SJCRH30 (cell line): Measurements from ENCODE around the gene UBR4. TPM values are rescaled to one million over a fixed set of nuclear protein-coding genes. Genes with fewer than 3 reads are reported as not detected.

Source experiments
- DNase-seq, 2 experiments: peaks; one replicate each; pipeline ENCODE4 v3.0.0-alpha.2; 2015 to 2020
- H3K27ac ChIP-seq: fragments of 250-450 bp; sonication (Bioruptor Pico); 2 replicates; pipeline ENCODE4 v1.5.1; 2020; ENCODE audit warnings: mild to moderate bottlenecking, moderate library complexity
- H3K27me3 ChIP-seq: fragments of 250-450 bp; sonication (Bioruptor Pico); 2 replicates; pipeline ENCODE4 v1.5.1; 2020; ENCODE audit warnings: mild to moderate bottlenecking, moderate library complexity
- H3K36me3 ChIP-seq: fragments of 250-450 bp; sonication (Bioruptor Pico); 2 replicates; pipeline ENCODE4 v1.5.1; 2020; ENCODE audit warnings: mild to moderate bottlenecking, moderate library complexity
- H3K4me1 ChIP-seq: fragments of 250-450 bp; sonication (Bioruptor Pico); 2 replicates; pipeline ENCODE4 v1.5.1; 2020; ENCODE audit warnings: mild to moderate bottlenecking, moderate library complexity
- H3K4me3 ChIP-seq: fragments of 250-450 bp; sonication (Bioruptor Pico); 2 replicates; pipeline ENCODE4 v1.5.1; 2020; ENCODE audit warnings: mild to moderate bottlenecking, moderate library complexity
- H3K9me3 ChIP-seq: fragments of 250-450 bp; sonication (Bioruptor Pico); replicated peaks from 2 replicates; pipeline ENCODE4 v1.5.1; 2020; ENCODE audit warnings: mild to moderate bottlenecking, moderate library complexity
- total RNA-seq: library from RNA; depleted of rRNA; stranded (reverse); fragments of >200 nt; shearing (Covaris generic); gene quantifications from 2 replicates; pipeline ENCODE4 v1.2.3, GENCODE V29; 2014

The UBR4 gene
- total RNA-seq, 1 experiment from 2014 or later = 96.7 TPM

DNA sequence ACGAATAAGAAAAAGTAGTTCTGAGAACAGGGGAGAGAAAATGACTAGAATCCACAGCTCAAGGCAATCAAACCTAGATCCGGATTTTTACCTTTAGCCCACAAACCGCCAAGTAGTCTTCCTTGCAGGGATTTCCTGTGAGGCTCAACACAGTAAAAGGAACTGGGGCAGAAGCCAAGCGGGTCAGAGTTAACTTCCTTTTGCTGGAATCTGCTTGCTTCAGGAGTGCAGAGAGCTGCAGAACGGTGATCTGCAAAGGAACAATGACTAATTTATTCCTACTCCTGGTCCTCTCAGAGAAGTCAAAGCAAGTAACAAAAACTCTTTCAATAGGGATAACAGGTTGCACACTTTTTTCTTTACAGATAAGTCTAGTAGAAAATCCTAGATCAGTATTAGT is 53.4 kb downstream of the UBR4 start:
- Histone ChIP-seq H3K4me1 (no peaks in the 10 kb centered on the region), H3K36me3 (peaks cover 96% of the 10 kb centered on the region), H3K9me3 (no peaks in the 10 kb centered on the region), H3K27me3 (no peaks in the 10 kb centered on the region), H3K27ac (no peak overlapping the region), H3K4me3 (no peak overlapping the region)
- DNase-seq = no peak

DNA sequence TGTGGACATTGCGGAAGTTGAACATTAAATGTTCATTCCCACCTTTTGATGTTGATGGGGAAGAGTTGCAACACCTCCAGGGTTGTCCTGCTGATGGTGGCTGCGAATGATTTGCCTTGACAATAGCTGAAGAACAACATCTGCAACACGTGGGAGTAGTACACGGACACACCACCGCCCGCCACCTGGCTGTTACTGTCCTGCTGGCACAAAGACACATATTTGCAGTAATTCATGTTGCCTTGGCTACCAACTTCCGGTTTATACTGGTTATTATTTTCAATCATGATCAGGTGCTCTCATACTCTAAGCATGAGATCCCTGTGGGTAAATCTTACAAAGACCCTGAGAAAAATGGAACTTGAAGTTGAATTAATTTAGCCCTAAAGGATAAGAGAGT is 55.2 kb downstream of the UBR4 start:
- Histone ChIP-seq H3K36me3 (peaks cover 96% of the 10 kb centered on the region), H3K27me3 (no peaks in the 10 kb centered on the region), H3K4me1 (no peaks in the 10 kb centered on the region), H3K4me3 (no peak overlapping the region), H3K9me3 (no peaks in the 10 kb centered on the region), H3K27ac (no peak overlapping the region)
- no peak for DNase-seq

DNA sequence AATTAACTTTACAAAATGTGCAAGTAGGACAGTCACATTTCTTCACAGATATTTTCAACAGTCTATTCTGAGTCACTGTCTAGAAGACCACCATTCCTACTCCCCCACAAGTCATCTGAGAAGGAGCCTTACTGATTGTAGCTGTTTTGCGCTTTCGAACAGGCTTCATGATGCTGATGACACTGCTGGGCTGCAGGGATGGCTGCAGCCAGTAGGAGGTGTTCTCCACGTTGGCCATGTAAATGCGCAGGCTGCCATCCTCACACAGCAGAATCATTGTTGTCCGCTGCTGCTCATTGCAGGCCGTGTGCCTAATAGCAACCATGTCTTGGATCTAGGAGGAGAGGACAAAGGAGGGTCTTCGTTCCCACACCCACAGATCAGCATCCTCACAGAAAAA is 56.9 kb downstream of the UBR4 start:
- no peaks in the 10 kb centered on the region for H3K4me1 ChIP-seq
- DNase-seq = no peak
- H3K36me3 ChIP-seq = peaks cover 96% of the 10 kb centered on the region

DNA sequence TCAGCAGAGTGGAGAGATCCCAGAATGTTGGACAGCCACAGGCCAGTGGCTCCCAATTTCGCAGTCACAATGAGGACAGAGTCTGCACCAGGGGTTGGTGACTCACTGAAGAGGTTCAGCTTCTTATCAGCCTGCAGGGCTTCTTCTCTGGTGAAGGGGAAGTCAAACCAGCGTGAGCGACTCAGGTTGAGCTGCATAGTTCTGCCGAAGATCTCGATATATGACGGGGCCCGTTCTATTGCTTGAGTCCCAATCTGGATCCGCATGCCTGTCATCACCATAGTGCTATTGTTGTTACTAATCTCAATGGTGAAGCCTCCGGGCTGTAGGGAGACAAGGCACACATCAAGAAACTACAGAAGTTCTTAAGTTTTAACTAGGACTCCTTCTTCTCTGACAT is 58.5 kb downstream of the UBR4 start:
- Histone ChIP-seq H3K27ac (no peak overlapping the region), H3K27me3 (no peaks in the 10 kb centered on the region), H3K4me3 (no peak overlapping the region), H3K9me3 (no peaks in the 10 kb centered on the region), H3K36me3 (peaks cover 97% of the 10 kb centered on the region), H3K4me1 (no peaks in the 10 kb centered on the region)
- DNase-seq = no peak

More for the DNA sequence above, 56.9 kb downstream of the UBR4 start:
- no peak overlapping the region for H3K4me3 ChIP-seq
- no peaks in the 10 kb centered on the region for H3K9me3 ChIP-seq
- H3K27me3 ChIP-seq = no peaks in the 10 kb centered on the region
- H3K27ac ChIP-seq = no peak overlapping the region

DNA sequence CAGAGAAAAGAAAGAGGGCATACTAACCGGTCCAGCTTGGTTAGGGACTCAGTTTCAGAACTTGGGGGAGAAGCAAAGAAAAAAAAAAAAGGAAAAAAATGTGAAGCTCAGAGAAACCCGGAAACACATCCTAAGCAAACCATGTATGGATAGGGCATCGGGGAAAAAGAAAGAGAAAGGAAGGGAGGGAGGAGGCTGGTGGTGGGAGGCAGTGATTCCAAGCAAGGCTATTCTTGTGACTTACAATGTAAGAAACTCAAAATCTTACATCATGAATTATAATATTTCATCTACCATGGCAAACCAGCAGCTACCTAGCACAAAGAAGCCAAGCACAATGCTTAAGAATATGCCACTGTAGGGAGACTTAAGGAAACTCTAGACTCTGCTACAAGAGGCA is 60.3 kb downstream of the UBR4 start:
- no peak overlapping the region for H3K4me3 ChIP-seq
- H3K4me1 ChIP-seq = no peaks in the 10 kb centered on the region
- H3K9me3 ChIP-seq = no peaks in the 10 kb centered on the region
- DNase-seq = no peak
- H3K27ac ChIP-seq = no peak overlapping the region
- H3K27me3 ChIP-seq = no peaks in the 10 kb centered on the region
- peaks cover 99% of the 10 kb centered on the region for H3K36me3 ChIP-seq

DNA sequence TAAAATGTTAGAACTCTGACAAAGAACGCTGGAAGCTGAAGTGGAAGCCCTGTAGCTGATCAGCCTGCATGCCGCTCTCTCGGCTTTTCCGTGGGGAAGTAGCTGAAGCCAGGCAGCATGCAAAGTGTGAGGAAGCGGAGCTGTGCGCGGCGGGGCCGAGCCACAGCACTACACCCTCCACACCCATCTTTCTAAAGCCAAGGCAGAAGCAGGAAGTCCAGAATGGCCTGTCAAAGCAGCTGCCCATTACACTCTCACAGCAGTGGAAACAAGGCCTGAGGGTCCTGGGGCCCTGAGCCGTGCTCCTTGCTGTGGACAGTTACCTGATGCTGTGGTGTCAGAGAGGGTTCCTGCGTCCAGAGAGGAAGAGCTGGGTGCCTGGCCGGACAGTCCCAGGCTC is 69.6 kb downstream of the UBR4 start:
- Histone ChIP-seq H3K27me3 (no peaks in the 10 kb centered on the region), H3K4me1 (no peaks in the 10 kb centered on the region), H3K9me3 (no peaks in the 10 kb centered on the region), H3K27ac (no peak overlapping the region), H3K4me3 (no peak overlapping the region), H3K36me3 (peaks cover 95% of the 10 kb centered on the region)
- no peak for DNase-seq

DNA sequence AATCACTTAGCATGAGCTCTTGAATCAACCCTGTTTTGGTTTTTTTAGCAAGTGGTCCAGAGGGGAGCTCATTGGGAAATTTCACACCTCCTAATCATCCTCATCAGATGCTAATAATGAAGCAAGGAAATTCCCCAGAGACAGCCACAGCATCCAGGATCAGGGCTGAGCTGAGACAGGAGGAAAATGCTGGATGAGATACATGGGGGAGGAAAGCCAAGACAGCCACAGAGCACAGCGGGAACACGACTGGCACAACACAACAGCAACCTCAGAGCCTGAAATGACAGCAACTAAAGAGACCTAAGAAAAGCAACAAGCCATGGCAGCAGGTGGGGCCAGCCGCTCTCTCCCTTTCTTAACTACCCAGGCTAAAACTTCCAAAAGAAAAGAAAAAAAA is 70.4 kb downstream of the UBR4 start:
- peaks cover 95% of the 10 kb centered on the region for H3K36me3 ChIP-seq
- no peaks in the 10 kb centered on the region for H3K4me1 ChIP-seq
- H3K27me3 ChIP-seq = no peaks in the 10 kb centered on the region
- DNase-seq = no peak
- H3K27ac ChIP-seq = no peak overlapping the region
- H3K4me3 ChIP-seq = no peak overlapping the region
- no peaks in the 10 kb centered on the region for H3K9me3 ChIP-seq

DNA sequence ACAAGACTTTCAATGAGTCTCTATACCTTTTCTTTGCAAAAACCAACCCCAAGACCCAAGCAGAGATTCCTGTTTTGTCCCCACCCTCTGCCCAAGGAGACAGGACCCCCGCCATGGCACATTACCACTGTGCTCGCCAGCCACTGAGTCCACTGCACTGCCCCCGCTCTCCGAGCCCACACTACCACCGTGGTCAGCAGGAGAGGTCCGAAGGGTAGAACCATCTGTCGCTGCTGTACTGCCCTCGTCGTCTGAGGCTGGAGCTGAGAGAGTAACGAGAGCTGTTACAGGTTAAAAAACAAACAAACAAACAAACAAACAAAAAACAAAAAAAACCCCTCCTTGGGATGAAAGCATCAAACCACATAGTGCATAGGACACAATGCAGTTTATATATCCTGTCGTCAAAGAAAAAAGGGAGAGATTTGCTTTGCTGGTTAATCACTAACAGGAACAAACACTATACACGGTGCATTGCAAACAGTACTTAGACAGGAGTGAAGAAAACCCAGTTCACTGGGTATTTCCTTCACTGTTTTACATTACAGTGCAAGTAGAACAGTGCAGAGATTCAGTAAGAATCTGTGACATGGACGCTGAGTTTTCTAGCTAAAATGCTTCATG is 71.0 kb downstream of the UBR4 start:
- DNase-seq = no peak
- Histone ChIP-seq H3K36me3 (peaks cover 95% of the 10 kb centered on the region), H3K27me3 (no peaks in the 10 kb centered on the region), H3K4me3 (no peak overlapping the region), H3K9me3 (0 out of 2 replicates have a peak, but pooled peaks cover 3% of the 10 kb centered on the region), H3K27ac (no peak overlapping the region), H3K4me1 (no peaks in the 10 kb centered on the region)

DNA sequence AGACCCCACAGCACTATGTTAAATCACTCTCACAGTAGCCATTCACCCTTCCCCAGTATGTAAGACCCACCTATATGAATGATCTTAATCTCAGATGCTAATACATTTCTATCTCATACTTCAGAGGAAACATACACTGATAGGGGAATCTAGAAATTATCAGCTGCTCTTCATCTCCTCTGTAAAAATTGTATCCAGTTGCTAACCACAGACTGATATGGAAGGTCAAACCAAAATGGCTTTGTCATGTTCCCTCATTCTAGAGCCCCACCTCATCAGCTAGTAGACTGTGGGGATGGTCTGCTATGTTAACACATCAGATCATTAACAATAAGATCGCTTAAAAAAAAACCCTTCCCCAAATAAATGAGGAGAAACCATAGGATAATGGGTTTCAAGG is 71.7 kb downstream of the UBR4 start:
- Histone ChIP-seq H3K9me3 (0 out of 2 replicates have a peak, but pooled peaks cover 3% of the 10 kb centered on the region), H3K4me1 (no peaks in the 10 kb centered on the region), H3K36me3 (peaks cover 95% of the 10 kb centered on the region), H3K27ac (no peak overlapping the region), H3K4me3 (no peak overlapping the region), H3K27me3 (no peaks in the 10 kb centered on the region)
- DNase-seq = no peak

DNA sequence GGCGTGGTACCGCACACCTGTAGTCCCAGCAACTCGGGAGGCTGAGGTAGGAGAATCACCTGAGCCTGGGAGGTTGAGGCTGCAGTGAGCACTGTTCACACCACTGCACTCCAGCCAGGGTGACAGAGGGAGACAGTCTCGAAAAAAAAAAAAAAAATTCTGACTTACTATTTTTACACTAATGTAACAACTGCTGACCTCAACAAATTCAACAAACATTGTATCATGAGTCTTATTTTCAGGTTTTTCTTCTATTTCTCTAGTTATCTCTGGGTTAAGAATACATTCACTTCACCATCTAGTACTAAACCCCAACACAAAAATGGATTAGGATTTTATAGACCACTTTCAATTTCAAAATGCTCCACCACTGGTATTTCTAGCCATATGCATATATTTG is 72.9 kb downstream of the UBR4 start:
- no peak overlapping the region for H3K27ac ChIP-seq
- no peak for DNase-seq
- H3K27me3 ChIP-seq = no peaks in the 10 kb centered on the region
- H3K36me3 ChIP-seq = peaks cover 96% of the 10 kb centered on the region
- 0 out of 2 replicates have a peak, but pooled peaks cover 6% of the 10 kb centered on the region for H3K9me3 ChIP-seq
- H3K4me3 ChIP-seq = no peak overlapping the region
- H3K4me1 ChIP-seq = no peaks in the 10 kb centered on the region

DNA sequence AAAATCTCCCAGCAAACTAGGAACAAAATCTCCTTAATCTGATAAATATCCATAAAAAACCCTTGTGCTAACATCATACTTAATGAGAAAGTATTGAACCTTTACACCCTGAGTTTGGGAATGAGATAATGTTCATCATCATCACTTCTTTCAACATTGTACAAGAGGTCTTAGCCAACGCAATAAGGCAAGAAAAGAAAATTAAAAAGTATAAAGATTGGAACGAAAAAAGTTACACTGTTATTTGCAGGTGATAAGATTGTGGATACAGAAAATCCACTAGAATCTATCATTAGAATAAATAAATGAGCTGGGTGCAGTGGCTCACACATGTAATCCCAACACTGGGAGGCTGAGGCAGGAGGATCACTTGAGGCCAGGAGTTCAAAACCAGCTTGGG is 76.7 kb downstream of the UBR4 start:
- H3K36me3 ChIP-seq = peaks cover 89% of the 10 kb centered on the region
- H3K4me3 ChIP-seq = no peak overlapping the region
- no peak for DNase-seq
- H3K9me3 ChIP-seq = 0 out of 2 replicates have a peak, but pooled peaks cover 6% of the 10 kb centered on the region
- no peaks in the 10 kb centered on the region for H3K27me3 ChIP-seq
- H3K27ac ChIP-seq = no peak overlapping the region
- H3K4me1 ChIP-seq = no peaks in the 10 kb centered on the region

DNA sequence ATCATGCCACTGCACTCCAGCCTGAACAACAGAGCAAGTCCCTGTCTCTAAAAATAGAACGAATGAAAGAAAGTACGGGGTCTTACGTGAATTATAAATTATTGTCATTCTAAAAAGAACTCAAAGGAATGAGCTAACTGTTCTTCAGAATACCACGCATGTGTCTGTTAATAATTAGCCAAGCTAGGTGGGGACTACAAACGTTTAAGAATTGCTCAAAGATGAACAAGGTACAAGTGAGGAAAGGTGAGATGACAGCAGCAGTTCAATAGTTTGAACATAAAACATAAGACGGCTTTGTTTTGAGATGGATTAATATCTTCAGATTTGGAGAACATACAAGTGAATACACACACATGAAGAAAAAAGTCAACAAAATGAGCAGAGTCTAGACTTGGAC is 79.6 kb downstream of the UBR4 start:
- Histone ChIP-seq H3K4me3 (no peak overlapping the region), H3K27ac (no peak overlapping the region), H3K4me1 (no peaks in the 10 kb centered on the region), H3K36me3 (peaks cover 90% of the 10 kb centered on the region), H3K27me3 (no peaks in the 10 kb centered on the region), H3K9me3 (0 out of 2 replicates have a peak, but pooled peaks cover 6% of the 10 kb centered on the region)
- DNase-seq = no peak

DNA sequence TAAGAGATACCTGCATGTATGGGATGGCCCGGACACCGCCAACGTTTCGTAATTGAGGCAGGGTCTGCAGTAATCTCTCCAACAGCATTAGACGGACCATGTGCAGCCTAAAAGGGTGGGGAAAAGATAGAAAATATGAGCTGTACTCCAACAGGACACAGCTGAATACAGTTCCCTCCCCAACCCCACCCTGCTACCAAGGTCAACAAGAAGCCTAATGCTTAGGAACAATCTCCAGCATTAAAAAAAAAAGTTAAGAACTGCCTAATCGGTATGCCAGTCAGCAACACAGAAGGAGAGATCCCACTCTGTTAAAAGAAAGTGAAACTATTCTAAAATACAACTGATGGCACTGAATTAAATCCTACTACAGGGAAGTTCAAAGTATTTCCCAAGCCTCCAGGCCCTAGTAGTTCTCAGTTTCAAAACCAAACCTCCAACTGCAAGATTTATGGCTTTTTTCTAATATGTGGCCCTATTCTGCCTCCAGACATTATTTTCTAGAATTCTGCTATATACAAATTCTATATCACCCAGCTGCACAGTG is 81.0 kb downstream of the UBR4 start:
- H3K4me3 ChIP-seq = no peak overlapping the region
- H3K4me1 ChIP-seq = no peaks in the 10 kb centered on the region
- H3K36me3 ChIP-seq = peaks cover 90% of the 10 kb centered on the region
- H3K27ac ChIP-seq = no peak overlapping the region
- no peak for DNase-seq
- no peaks in the 10 kb centered on the region for H3K27me3 ChIP-seq
- H3K9me3 ChIP-seq = 0 out of 2 replicates have a peak, but pooled peaks cover 3% of the 10 kb centered on the region

DNA sequence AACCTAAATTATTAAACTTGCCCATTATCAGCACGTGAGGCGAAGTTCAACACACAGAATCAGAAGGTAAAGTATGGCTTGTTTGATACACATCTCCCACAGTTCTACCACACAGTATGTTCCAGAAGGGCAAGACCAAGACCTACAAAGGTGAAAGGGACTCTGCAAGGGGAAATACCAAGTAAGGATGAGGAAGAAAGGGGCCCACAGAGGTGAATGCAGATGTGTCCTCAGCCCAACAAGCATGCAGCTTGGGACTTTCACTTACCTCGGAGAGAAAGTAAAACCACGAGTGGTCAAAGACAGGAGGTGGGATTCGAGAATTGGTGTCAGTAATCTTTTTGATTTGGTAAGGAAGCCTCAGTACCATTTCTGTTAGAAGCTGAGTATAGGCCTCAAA is 85.8 kb downstream of the UBR4 start:
- Histone ChIP-seq H3K4me3 (no peak overlapping the region), H3K36me3 (peaks cover 99% of the 10 kb centered on the region), H3K9me3 (no peaks in the 10 kb centered on the region), H3K27me3 (no peaks in the 10 kb centered on the region), H3K4me1 (no peaks in the 10 kb centered on the region), H3K27ac (no peak overlapping the region)
- no peak for DNase-seq

DNA sequence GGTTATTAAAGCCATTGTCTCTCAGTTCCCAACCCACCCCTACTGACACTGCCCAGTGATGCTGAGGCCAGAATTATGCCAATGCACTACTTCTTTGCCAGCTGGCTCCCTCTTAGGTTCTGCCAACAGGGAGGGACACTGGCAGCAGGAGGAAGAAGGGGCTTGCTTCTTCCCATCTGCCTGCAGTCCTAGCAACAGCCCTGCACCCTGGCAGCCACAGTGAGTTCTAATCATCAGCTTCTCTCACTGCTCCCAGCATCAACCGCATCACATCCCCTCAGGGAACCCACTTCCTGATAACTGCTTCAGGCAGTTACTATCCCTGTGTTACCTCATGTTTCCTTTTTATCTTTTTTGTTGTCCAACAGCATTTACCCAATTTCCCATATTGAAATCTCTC is 86.2 kb downstream of the UBR4 start:
- H3K27me3 ChIP-seq = no peaks in the 10 kb centered on the region

DNA sequence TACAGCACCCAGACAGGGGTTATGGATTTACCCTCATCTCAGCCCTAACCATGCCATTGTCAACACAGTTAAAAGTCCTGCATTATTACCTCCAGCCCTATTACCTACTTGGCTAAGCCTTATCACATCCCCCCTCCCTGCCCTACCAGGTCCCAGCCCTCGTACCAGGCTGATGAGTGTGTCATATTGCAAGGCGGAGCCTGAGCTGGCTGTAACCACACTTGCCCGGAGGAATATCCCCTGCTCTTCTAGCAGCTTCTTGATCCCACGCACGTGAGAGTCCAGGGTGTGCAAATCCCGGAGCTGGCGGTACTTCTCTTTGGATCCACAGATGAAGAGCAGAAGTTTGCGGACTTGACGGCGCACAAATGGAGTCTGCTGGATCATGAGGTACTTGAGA is 87.4 kb downstream of the UBR4 start:
- DNase-seq = no peak
- Histone ChIP-seq H3K27ac (no peak overlapping the region), H3K4me1 (no peaks in the 10 kb centered on the region), H3K9me3 (no peaks in the 10 kb centered on the region), H3K27me3 (no peaks in the 10 kb centered on the region), H3K4me3 (no peak overlapping the region), H3K36me3 (peaks cover 96% of the 10 kb centered on the region)

More for the DNA sequence above, 86.2 kb downstream of the UBR4 start:
- Histone ChIP-seq H3K4me3 (no peak overlapping the region), H3K27ac (no peak overlapping the region), H3K36me3 (peaks cover 99% of the 10 kb centered on the region), H3K9me3 (no peaks in the 10 kb centered on the region), H3K4me1 (no peaks in the 10 kb centered on the region)
- DNase-seq = no peak
